ENCODE results near the gene OR11G2.

- TF ChIP-seq CTCF (IDR thresholded peaks at IDR 0.05) (no peak), POLR2A (IDR thresholded peaks at IDR 0.05) (no peak)
These were observed 28.3 kb downstream of the OR11G2 start for GRCh38 chr14:20219033-20219432.
